Stomach (tissue), 9 donors: ENCODE results near the gene URAD. TPM values are rescaled to one million over a fixed set of nuclear protein-coding genes. Genes with fewer than 3 reads are reported as not detected.

Experiments used
- DNase-seq, 2 donors: peaks; one replicate each; pipeline versions ENCODE4 v3.0.0 to v3.0.0-alpha.2; 2013 to 2019
- H3K27ac ChIP-seq, 5 donors: fragments of 200-600 bp in 4 of 5; sonication (generic) in 4 of 5; one replicate each; pipeline ENCODE4 v1.5.1; 2013 to 2019; ENCODE audit warnings: mild to moderate bottlenecking in 1 of 5, moderate library complexity in 1 of 5
- H3K27me3 ChIP-seq, 3 donors: fragments of 200-600 bp; sonication (generic); one replicate each; pipeline ENCODE4 v1.5.1; 2017 to 2019; ENCODE audit warnings: mixed run types in 1 of 3
- H3K36me3 ChIP-seq, 4 donors: fragments of 200-600 bp; sonication (generic); 1 replicate in 3 of 4; 2 replicates in 1 of 4; pipeline ENCODE4 v1.5.1; 2016 to 2019
- H3K4me1 ChIP-seq, 4 donors: fragments of 200-600 bp; sonication (generic); one replicate each; pipeline ENCODE4 v1.5.1; 2016 to 2019
- H3K4me3 ChIP-seq, 4 donors: fragments of 200-600 bp; sonication (generic) in 3 of 4; one replicate each; pipeline ENCODE4 v1.5.1; 2016 to 2019; ENCODE audit warnings: mild to moderate bottlenecking in 1 of 4
- H3K9me3 ChIP-seq, 4 donors: fragments of 200-600 bp; sonication (generic); one replicate each; pipeline ENCODE4 v1.5.1; 2016 to 2019
- CTCF ChIP-seq, 7 experiments: fragments of 450-650 bp in 4 of 7; fragments of 200-600 bp in 3 of 7; sonication (generic) in 3 of 7; IDR thresholded peaks; one replicate each; pipeline ENCODE4 v1.5.1; 2016 to 2019; ENCODE audit warnings: antibody characterized with exemption in 7 of 7, control low read depth in 2 of 7, mild to moderate bottlenecking in 1 of 7
- EP300 ChIP-seq: sonication (generic); formaldehyde crosslinking; IDR thresholded peaks from one replicate; pipeline ENCODE4 v1.6.1; 2017; ENCODE audit warnings: antibody characterized with exemption
- POLR2A ChIP-seq, 4 donors: fragments of 450-650 bp; IDR thresholded peaks; one replicate each; pipeline ENCODE4 v1.6.1; 2016; ENCODE audit warnings: antibody characterized with exemption in 4 of 4, control low read depth in 2 of 4, mild to moderate bottlenecking in 1 of 4, moderate library complexity in 1 of 4
- POLR2AphosphoS5 ChIP-seq, 3 donors: sonication (generic); formaldehyde crosslinking; IDR thresholded peaks; one replicate each; pipeline ENCODE4 v1.6.1; 2016; ENCODE audit warnings: antibody characterized with exemption in 3 of 3
- WGBS, 5 donors: extraction: QIAGEN DNeasy Blood & Tissue Kit in 3 of 5; methylation state at CpG; one replicate each; pipeline versions ENCODE4 v1.1.5 to v1.1.7; 2013 to 2018; 5-methylcytosine and 5-hydroxymethylcytosine counted together
- intact Hi-C: fragments of 100-400 bp; cut with DNase I; formaldehyde crosslinking; loops from one replicate; pipeline ENCODE4 v1.15.1; 2023; ENCODE audit warnings: low total_unique reads
- polyA plus RNA-seq, 3 donors: library from polyadenylated mRNA; stranded (reverse); fragments of 200-250 nt; gene quantifications; one replicate each; pipeline ENCODE4 v1.2.3, GENCODE V29; 2013
- total RNA-seq, 5 donors: library from RNA; depleted of rRNA; stranded (reverse); fragments of >200 nt; gene quantifications; one replicate each; pipeline versions ENCODE4 v1.1.0 to v1.2.3, GENCODE V29; 2014 to 2016
- donor health status: healthy with polysubstance abuse.
- donor health status: Bipolar disorder and iron deficiency.
- donor health status: healthy.

The URAD gene
- total and polyA plus RNA-seq, 8 donors: 0.13 to 165 (median 1.1) TPM; not detected in 5

GRCh38 chr13:27979765-27980279, 8.7 kb downstream of the URAD start:
- H3K27me3 ChIP-seq: peaks cover 40 to 99% (median 89%) of the 10 kb centered on the region in 3 donors
- TF ChIP-seq POLR2AphosphoS5 (IDR thresholded peaks at IDR 0.05) (no peak), EP300 (no peak), CTCF (IDR thresholded peaks at IDR 0.05) (no peak), POLR2A (IDR thresholded peaks at IDR 0.05) (no peak)
- no peaks in the 10 kb centered on the region for H3K36me3 ChIP-seq
- WGBS, 5 donors: 3 to 9% (median 8%) methylated on average over 15 of the region's 15 CpGs
- H3K4me1 ChIP-seq: peaks cover 19 to 57% (median 43%) of the 10 kb centered on the region in 4 donors
- peak overlapping the region in 1 of 4 donors; percentile 28 for H3K4me3 ChIP-seq
- DNase-seq: no peak
- intact Hi-C loops: loop anchor here (10.0 kb wide), 4 partner anchors 155 to 1035 kb away; no protein-coding TSS in a partner anchor
- H3K27ac ChIP-seq: no peak overlapping the region
- H3K9me3 ChIP-seq: no peaks in the 10 kb centered on the region

- H3K36me3 ChIP-seq: no peaks in the 10 kb centered on the region
- H3K27ac ChIP-seq: no peak overlapping the region
- H3K27me3 ChIP-seq: peaks cover 46 to 100% (median 96%) of the 10 kb centered on the region in 3 donors
- H3K4me3 ChIP-seq: no peak overlapping the region
- no peaks in the 10 kb centered on the region for H3K9me3 ChIP-seq
- peaks cover 19 to 57% (median 43%) of the 10 kb centered on the region in 4 donors for H3K4me1 ChIP-seq
- no peak for TF ChIP-seq EP300
- TF ChIP-seq POLR2A (IDR thresholded peaks at IDR 0.05): no peak
- TF ChIP-seq POLR2AphosphoS5 (IDR thresholded peaks at IDR 0.05): no peak
- TF ChIP-seq CTCF (IDR thresholded peaks at IDR 0.05): no peak
- no peak for DNase-seq
- intact Hi-C loops: loop anchor here (10.0 kb wide), 3 partner anchors 154 to 1034 kb away; no protein-coding TSS in a partner anchor
- WGBS, 5 donors: 9 to 13% (median 11%) methylated on average over 15 of the region's 15 CpGs
Measured at GRCh38 chr13:27979001-27979643, 9.4 kb downstream of the URAD start.

GRCh38 chr13:27978301-27978968, 10.1 kb downstream of the URAD start:
- Histone ChIP-seq H3K9me3 (no peaks in the 10 kb centered on the region), H3K27me3 (peaks cover 47 to 100% (median 97%) of the 10 kb centered on the region in 3 donors), H3K4me3 (peak overlapping the region in 3 of 4 donors; percentile 13 to 24 (median 19)), H3K27ac (no peak overlapping the region), H3K36me3 (no peaks in the 10 kb centered on the region), H3K4me1 (peaks cover 19 to 57% (median 43%) of the 10 kb centered on the region in 4 donors)
- TF ChIP-seq POLR2A (IDR thresholded peaks at IDR 0.05) (no peak), EP300 (no peak), CTCF (IDR thresholded peaks at IDR 0.05) (no peak), POLR2AphosphoS5 (IDR thresholded peaks at IDR 0.05) (no peak)
- WGBS, 5 donors: 2 to 11% (median 3%) methylated on average over 23 to 65 of the region's 65 CpGs
- intact Hi-C loops: loop anchor here (10.0 kb wide), 3 partner anchors 154 to 1034 kb away; no protein-coding TSS in a partner anchor
- peak in 1 of 2 donors; percentile 42 for DNase-seq

GRCh38 chr13:27977476-27978300, 10.8 kb downstream of the URAD start:
- Histone ChIP-seq H3K36me3 (no peaks in the 10 kb centered on the region), H3K27me3 (peaks cover 47 to 100% (median 96%) of the 10 kb centered on the region in 3 donors), H3K27ac (no peak overlapping the region), H3K4me3 (peak overlapping the region in 3 of 4 donors; percentile 13 to 24 (median 19)), H3K4me1 (peaks cover 19 to 57% (median 43%) of the 10 kb centered on the region in 4 donors), H3K9me3 (no peaks in the 10 kb centered on the region)
- 3 to 5% (median 4%) methylated on average over 45 to 80 of the region's 80 CpGs for WGBS, 5 donors
- DNase-seq: no peak
- intact Hi-C loops: loop anchor here (10.0 kb wide), 3 partner anchors 153 to 1033 kb away; no protein-coding TSS in a partner anchor
- TF ChIP-seq EP300: no peak
- TF ChIP-seq CTCF (IDR thresholded peaks at IDR 0.05): no peak
- TF ChIP-seq POLR2A (IDR thresholded peaks at IDR 0.05): no peak
- no peak for TF ChIP-seq POLR2AphosphoS5 (IDR thresholded peaks at IDR 0.05)
